Prostate gland (tissue), 2 donors: ENCODE measurements around the gene ZFHX3. TPM values are rescaled to one million over a fixed set of nuclear protein-coding genes. Genes with fewer than 3 reads are reported as not detected.

Experiments used
- DNase-seq: peaks from one replicate; pipeline ENCODE4 v3.0.0-alpha.2; 2019; ENCODE audit warnings: low spot score
- H3K27ac ChIP-seq, 2 donors: fragments of 200-600 bp; sonication (generic); 2 replicates each; pipeline ENCODE4 v1.5.1; 2017 to 2019
- H3K27me3 ChIP-seq: fragments of 200-600 bp; sonication (generic); replicated peaks from 2 replicates; pipeline ENCODE4 v1.5.1; 2019; ENCODE audit not compliant: insufficient read depth
- H3K36me3 ChIP-seq, 2 donors: fragments of 200-600 bp; sonication (generic); 1 replicate in 1 of 2; 2 replicates in 1 of 2; pipeline versions ENCODE4 v1.5.1 to v1.8.1; 2017 to 2019
- H3K4me1 ChIP-seq: fragments of 200-600 bp; sonication (generic); replicated peaks from 2 replicates; pipeline ENCODE4 v1.5.1; 2019
- H3K4me3 ChIP-seq, 2 donors: fragments of 200-600 bp; sonication (generic); 2 replicates each; pipeline ENCODE4 v1.5.1; 2017 to 2019
- H3K9me3 ChIP-seq: fragments of 200-600 bp; sonication (generic); 2 replicates; pipeline ENCODE4 v1.5.1; 2017
- POLR2A ChIP-seq: fragments of 450-650 bp; IDR thresholded peaks from one replicate; pipeline ENCODE4 v1.6.1; 2016; ENCODE audit warnings: antibody characterized with exemption, mild to moderate bottlenecking
- POLR2AphosphoS5 ChIP-seq: sonication (generic); formaldehyde crosslinking; IDR thresholded peaks from one replicate; pipeline ENCODE4 v1.6.1; 2017; ENCODE audit warnings: antibody characterized with exemption
- WGBS: methylation state at CpG from one replicate; pipeline ENCODE4 v1.1.5; 2018; 5-methylcytosine and 5-hydroxymethylcytosine counted together
- intact Hi-C: fragments of 100-400 bp; cut with DNase I; formaldehyde crosslinking; loops from one replicate; pipeline ENCODE4 v1.14.2; 2022
- total RNA-seq, 2 donors: library from RNA; depleted of rRNA; stranded (reverse); fragments of >200 nt; gene quantifications; one replicate each; pipeline ENCODE4 v1.1.0, GENCODE V29; 2016
- TF ChIP-seq, protein P1 (sequence below), 4 experiments: fragments of 200-600 bp in 2 of 4; fragments of 450-650 bp in 2 of 4; sonication (generic) in 2 of 4; IDR thresholded peaks; 1 replicate in 3 of 4; 2 replicates in 1 of 4; pipeline ENCODE4 v1.5.1; 2016 to 2019; ENCODE audit warnings: antibody characterized with exemption in 4 of 4, mild to moderate bottlenecking in 2 of 4, moderate library complexity in 2 of 4

Gene ZFHX3
- total RNA-seq, 2 donors from 2014 or later: 51.1 to 53.9 TPM

DNA sequence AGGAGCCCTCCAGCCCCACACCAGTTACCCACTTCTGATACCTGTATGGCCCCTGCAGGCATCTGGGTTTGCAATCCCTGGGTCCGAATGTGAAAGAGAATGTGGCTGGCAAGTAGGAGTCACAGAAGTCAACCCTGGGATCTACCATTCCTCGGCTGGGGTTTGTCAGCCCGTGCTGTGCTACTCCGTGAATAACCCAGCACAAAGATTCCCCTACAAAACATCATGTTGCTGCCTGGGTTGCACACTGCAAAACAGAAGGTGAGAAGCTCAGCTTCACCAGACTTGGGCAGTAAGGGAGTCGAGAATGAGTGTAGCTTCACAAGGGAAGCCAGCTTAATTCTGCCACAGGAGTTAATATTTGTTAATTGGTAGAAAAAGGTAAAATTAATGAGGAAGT lies 137.1 kb downstream of the ZFHX3 start:
- Histone ChIP-seq H3K27me3 (no peaks in the 10 kb centered on the region), H3K36me3 (no peaks in the 10 kb centered on the region), H3K27ac (peak overlapping the region in 1 of 2 donors; percentile 26), H3K4me1 (peaks cover 11% of the 10 kb centered on the region), H3K4me3 (no peak overlapping the region), H3K9me3 (no peaks in the 10 kb centered on the region)
- TF ChIP-seq, protein P1, sequence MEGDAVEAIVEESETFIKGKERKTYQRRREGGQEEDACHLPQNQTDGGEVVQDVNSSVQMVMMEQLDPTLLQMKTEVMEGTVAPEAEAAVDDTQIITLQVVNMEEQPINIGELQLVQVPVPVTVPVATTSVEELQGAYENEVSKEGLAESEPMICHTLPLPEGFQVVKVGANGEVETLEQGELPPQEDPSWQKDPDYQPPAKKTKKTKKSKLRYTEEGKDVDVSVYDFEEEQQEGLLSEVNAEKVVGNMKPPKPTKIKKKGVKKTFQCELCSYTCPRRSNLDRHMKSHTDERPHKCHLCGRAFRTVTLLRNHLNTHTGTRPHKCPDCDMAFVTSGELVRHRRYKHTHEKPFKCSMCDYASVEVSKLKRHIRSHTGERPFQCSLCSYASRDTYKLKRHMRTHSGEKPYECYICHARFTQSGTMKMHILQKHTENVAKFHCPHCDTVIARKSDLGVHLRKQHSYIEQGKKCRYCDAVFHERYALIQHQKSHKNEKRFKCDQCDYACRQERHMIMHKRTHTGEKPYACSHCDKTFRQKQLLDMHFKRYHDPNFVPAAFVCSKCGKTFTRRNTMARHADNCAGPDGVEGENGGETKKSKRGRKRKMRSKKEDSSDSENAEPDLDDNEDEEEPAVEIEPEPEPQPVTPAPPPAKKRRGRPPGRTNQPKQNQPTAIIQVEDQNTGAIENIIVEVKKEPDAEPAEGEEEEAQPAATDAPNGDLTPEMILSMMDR (IDR thresholded peaks at IDR 0.05): no peak
- TF ChIP-seq POLR2AphosphoS5: no peak
- TF ChIP-seq POLR2A: no peak
- 87% methylated on average over 5 of the region's 5 CpGs for WGBS
- intact Hi-C loops: no loop called here
- DNase-seq: no peak

DNA sequence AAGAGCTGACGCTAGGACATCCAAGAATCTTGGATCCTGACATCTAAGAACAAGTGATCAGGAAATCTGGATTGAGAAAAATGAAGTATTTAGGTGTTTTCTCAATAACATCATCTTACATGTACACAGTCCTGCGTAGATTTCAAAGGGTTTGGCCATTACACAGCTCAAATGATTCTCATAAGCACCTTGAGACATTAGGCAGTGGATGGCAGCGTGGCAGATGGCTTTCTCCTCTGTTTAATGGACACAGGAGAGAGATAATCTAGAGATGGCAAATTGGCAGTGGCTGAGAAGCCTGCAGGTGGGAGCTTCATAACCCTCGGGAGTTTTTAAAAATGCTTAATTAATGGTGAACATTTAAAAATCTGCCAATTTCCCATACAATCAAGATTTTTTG lies 137.5 kb downstream of the ZFHX3 start:
- no peaks in the 10 kb centered on the region for H3K27me3 ChIP-seq
- DNase-seq: no peak
- H3K27ac ChIP-seq: peak overlapping the region in 1 of 2 donors; percentile 26
- H3K36me3 ChIP-seq: no peaks in the 10 kb centered on the region
- TF ChIP-seq, protein P1 (IDR thresholded peaks at IDR 0.05): no peak
- TF ChIP-seq POLR2AphosphoS5: no peak
- no peak for TF ChIP-seq POLR2A
- peaks cover 11% of the 10 kb centered on the region for H3K4me1 ChIP-seq
- no peaks in the 10 kb centered on the region for H3K9me3 ChIP-seq
- 94% methylated on average over 4 of the region's 4 CpGs for WGBS
- no peak overlapping the region for H3K4me3 ChIP-seq
- intact Hi-C loops: no loop called here

DNA sequence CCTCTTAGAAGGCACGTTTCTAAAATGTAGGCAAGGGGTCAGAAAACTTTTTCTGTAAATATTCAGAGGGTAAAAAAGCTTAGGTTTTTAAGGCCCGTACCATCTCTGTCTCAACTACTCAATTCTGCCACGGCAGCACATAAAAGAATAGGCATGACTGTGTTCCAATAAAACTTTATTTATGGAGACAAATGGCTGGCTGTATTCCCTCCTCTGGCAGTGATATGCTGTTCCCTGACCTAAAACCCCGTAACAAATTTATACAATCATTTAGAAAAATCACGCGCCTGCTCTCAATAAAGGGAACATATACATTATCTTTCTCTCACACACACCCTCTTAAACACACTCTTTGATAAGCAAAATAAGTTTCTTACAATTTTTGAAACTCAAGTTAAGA lies 138.7 kb downstream of the ZFHX3 start:
- H3K36me3 ChIP-seq: no peaks in the 10 kb centered on the region
- no peak overlapping the region for H3K27ac ChIP-seq
- no peaks in the 10 kb centered on the region for H3K9me3 ChIP-seq
- WGBS: 60% methylated on average over 6 of the region's 6 CpGs
- no peaks in the 10 kb centered on the region for H3K27me3 ChIP-seq
- DNase-seq: no peak
- no peak overlapping the region for H3K4me3 ChIP-seq
- intact Hi-C loops: no loop called here
- no peaks in the 10 kb centered on the region for H3K4me1 ChIP-seq
- TF ChIP-seq POLR2AphosphoS5: no peak
- TF ChIP-seq, protein P1 (IDR thresholded peaks at IDR 0.05): no peak
- no peak for TF ChIP-seq POLR2A

DNA sequence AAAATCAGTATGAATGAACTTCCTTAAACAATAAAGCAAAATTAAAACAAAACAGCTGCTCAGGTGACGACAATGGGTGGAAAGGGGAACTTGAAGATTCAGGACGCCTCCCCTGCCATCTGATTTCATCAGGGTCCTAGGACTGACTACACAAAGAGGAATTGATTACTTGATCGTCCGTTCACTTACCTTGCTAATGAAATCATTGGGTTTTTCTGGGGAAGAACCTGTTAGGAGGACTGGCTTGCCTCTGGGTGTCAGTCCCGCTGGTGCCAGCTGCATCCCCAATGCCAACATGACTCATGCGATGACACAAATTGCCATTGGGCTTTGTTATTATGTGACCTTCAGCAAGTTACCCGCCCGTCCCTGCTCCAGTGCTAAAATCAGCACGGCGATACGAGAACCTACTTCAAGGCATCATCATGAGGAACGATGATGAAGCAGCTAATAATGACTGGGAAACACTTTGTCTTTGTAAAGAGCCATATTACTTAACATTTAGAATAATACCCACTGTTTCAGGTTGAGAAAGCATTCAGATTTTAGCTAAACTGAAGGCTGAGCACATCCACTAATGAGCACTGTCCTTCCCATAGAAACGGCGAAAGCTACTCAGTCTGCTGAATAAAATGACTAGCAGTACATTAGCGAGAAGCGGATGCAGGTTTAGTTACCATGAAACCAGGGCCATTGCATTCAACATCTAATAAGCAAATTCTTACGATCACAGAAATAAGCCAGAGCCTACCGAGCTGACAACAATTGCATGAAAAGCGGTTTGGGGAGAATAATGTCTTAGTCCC lies 139.4 kb downstream of the ZFHX3 start:
- 93% methylated on average over 19 of the region's 19 CpGs for WGBS
- H3K27me3 ChIP-seq: no peaks in the 10 kb centered on the region
- TF ChIP-seq, protein P1 (IDR thresholded peaks at IDR 0.05): no peak
- TF ChIP-seq POLR2A: no peak
- no peak for TF ChIP-seq POLR2AphosphoS5

DNA sequence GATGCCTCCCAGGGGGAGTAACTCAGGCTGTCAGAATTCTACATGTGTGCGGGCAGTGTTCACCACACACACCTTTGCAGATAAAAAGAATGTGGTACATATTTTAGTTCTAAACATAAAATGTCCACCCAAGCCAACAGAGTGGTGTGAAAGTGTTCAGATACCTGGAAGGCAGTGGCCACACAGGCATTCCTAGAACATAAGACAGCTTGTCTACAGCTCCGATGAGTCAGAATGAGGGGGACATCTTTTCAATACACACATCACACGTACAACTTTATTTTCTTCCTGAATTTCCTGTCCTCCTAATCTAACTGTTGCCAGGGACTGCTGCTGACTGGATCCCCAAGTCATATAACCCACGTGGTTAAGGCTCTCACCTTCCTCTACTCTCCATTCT lies 142.3 kb downstream of the ZFHX3 start:
- H3K4me1 ChIP-seq: no peaks in the 10 kb centered on the region
- peak overlapping the region in 1 of 2 donors; percentile 34 for H3K27ac ChIP-seq
- no peak for DNase-seq
- WGBS: 63% methylated on average over 4 of the region's 4 CpGs
- TF ChIP-seq POLR2A: no peak
- TF ChIP-seq, protein P1 (IDR thresholded peaks at IDR 0.05): no peak
- TF ChIP-seq POLR2AphosphoS5: no peak
- no peaks in the 10 kb centered on the region for H3K27me3 ChIP-seq
- H3K36me3 ChIP-seq: no peaks in the 10 kb centered on the region
- intact Hi-C loops: no loop called here
- no peak overlapping the region for H3K4me3 ChIP-seq
- no peaks in the 10 kb centered on the region for H3K9me3 ChIP-seq

More for the DNA sequence above, 139.4 kb downstream of the ZFHX3 start:
- Histone ChIP-seq H3K36me3 (no peaks in the 10 kb centered on the region), H3K4me1 (no peaks in the 10 kb centered on the region), H3K27ac (no peak overlapping the region), H3K9me3 (no peaks in the 10 kb centered on the region), H3K4me3 (no peak overlapping the region)
- intact Hi-C loops: no loop called here
- DNase-seq: no peak
